HG02884 (cell line): Measurements from ENCODE around the gene ARFGEF2.
"Not testable (repeated sequence)": the region's sequence is repeated elsewhere in the genome, so short reads cannot be mapped to it uniquely, and the experiment has no call there.

Experiments used
- ATAC-seq: cut with Tn5 transposase; IDR thresholded peaks from one replicate; pipeline ENCODE4 v1.9.1; 2021; ENCODE audit warnings: mild to moderate bottlenecking, moderate library complexity; ENCODE audit not compliant: unreplicated experiment

ARFGEF2 gene

GRCh38 chr20:48986899-48987298, 65.4 kb downstream of the ARFGEF2 start:
- ATAC-seq = no peak

- ATAC-seq = no peak
Measured at GRCh38 chr20:48990467-48990866, 69.0 kb downstream of the ARFGEF2 start.

- ATAC-seq = no peak
Measured at GRCh38 chr20:48995589-48995988, 74.1 kb downstream of the ARFGEF2 start.

- no peak for ATAC-seq
Measured at GRCh38 chr20:48999890-49000870, 78.7 kb downstream of the ARFGEF2 start.

- no peak for ATAC-seq
Measured at GRCh38 chr20:49001741-49002140, 80.2 kb downstream of the ARFGEF2 start.

GRCh38 chr20:49006446-49006980, 85.0 kb downstream of the ARFGEF2 start:
- ATAC-seq = no peak

- no peak for ATAC-seq
Measured at GRCh38 chr20:49009899-49010631, 88.6 kb downstream of the ARFGEF2 start.

GRCh38 chr20:49024220-49024619, 102.7 kb downstream of the ARFGEF2 start:
- no peak for ATAC-seq

- not testable (repeated sequence) for ATAC-seq
Measured at GRCh38 chr20:49028177-49028576, 106.7 kb downstream of the ARFGEF2 start.

GRCh38 chr20:49028684-49029083, 107.2 kb downstream of the ARFGEF2 start:
- no peak for ATAC-seq

- no peak for ATAC-seq
Measured at GRCh38 chr20:49029203-49029602, 107.7 kb downstream of the ARFGEF2 start.

GRCh38 chr20:49030954-49031619, 109.6 kb downstream of the ARFGEF2 start:
- ATAC-seq = no peak

- ATAC-seq = no peak
Measured at GRCh38 chr20:49032455-49032854, 110.9 kb downstream of the ARFGEF2 start.

GRCh38 chr20:49034070-49034732, 112.7 kb downstream of the ARFGEF2 start:
- ATAC-seq = no peak

- no peak for ATAC-seq
Measured at GRCh38 chr20:49037962-49038387, 116.5 kb downstream of the ARFGEF2 start.

GRCh38 chr20:49039854-49040253, 118.3 kb downstream of the ARFGEF2 start:
- ATAC-seq = no peak

- ATAC-seq = no peak
Measured at GRCh38 chr20:49043000-49043399, 121.5 kb downstream of the ARFGEF2 start.

GRCh38 chr20:49045440-49046086, 124.1 kb downstream of the ARFGEF2 start:
- peak; percentile 9 for ATAC-seq

- ATAC-seq = peak; percentile 76
Measured at GRCh38 chr20:49046087-49046900, 124.8 kb downstream of the ARFGEF2 start, which contains the start of gene CSE1L. Gene CSE1L (plus strand): TSS chr20:49046312. CDS start chr20:49058464, 12,152 bp downstream.
